ENCODE results near the gene SPATA9. TPM values are rescaled to one million over a fixed set of nuclear protein-coding genes. Genes with fewer than 3 reads are reported as not detected.

Gene SPATA9
- total RNA-seq, 1 experiment from 2014 or later = not detected

DNA sequence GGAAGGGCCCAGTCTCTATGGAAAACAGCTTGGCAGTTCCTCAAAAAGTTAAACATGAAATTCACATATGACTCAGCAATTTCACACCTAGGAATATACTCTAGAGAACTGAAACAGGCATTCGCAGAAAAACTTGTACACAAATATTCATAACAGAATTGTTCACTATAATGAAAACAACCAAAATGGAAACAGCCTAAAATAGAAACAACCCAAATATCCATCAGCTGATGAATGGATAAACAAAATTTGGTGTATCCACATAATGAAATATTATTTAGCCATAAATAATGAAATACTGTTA is 67.7 kb downstream of the SPATA9 start:
- H3K79me2 ChIP-seq (ENCODE audit: insufficient read depth, low read length) = no peaks in the 10 kb centered on the region
- no peak overlapping the region for H3T11ph ChIP-seq (ENCODE audit: low read length)
- no peak overlapping the region for H3K27ac ChIP-seq (ENCODE audit: insufficient read length, low read depth, low read length)
- no peak for DNase-seq
- H3K79me1 ChIP-seq (ENCODE audit: insufficient read depth, low read depth, low read length, poor library complexity, severe bottlenecking) = no peaks in the 10 kb centered on the region
- H3K14ac ChIP-seq (ENCODE audit: insufficient read depth, low read length) = no peak overlapping the region
- H2AK5ac ChIP-seq (ENCODE audit: insufficient read length, low read length) = no peak overlapping the region
- peaks cover 13 to 14% of the 10 kb centered on the region in 2 experiments for H3K9me3 Mint-ChIP-seq
- no peak overlapping the region for H2BK5ac ChIP-seq (ENCODE audit: insufficient read length, low read length)
- TF ChIP-seq, protein P1, sequence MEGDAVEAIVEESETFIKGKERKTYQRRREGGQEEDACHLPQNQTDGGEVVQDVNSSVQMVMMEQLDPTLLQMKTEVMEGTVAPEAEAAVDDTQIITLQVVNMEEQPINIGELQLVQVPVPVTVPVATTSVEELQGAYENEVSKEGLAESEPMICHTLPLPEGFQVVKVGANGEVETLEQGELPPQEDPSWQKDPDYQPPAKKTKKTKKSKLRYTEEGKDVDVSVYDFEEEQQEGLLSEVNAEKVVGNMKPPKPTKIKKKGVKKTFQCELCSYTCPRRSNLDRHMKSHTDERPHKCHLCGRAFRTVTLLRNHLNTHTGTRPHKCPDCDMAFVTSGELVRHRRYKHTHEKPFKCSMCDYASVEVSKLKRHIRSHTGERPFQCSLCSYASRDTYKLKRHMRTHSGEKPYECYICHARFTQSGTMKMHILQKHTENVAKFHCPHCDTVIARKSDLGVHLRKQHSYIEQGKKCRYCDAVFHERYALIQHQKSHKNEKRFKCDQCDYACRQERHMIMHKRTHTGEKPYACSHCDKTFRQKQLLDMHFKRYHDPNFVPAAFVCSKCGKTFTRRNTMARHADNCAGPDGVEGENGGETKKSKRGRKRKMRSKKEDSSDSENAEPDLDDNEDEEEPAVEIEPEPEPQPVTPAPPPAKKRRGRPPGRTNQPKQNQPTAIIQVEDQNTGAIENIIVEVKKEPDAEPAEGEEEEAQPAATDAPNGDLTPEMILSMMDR (conservative IDR thresholded peaks at IDR 0.05) = no peak
- H3K4me1 Mint-ChIP-seq = peaks cover 9 to 10% of the 10 kb centered on the region in 2 experiments
- H4K8ac ChIP-seq (replicated peaks; ENCODE audit: insufficient read length, low read depth, low read length) = no peak overlapping the region
- H2BK12ac ChIP-seq (ENCODE audit: insufficient read length, low read depth, low read length) = no peak overlapping the region
- no peak overlapping the region for H2AFZ ChIP-seq (ENCODE audit: low read length)
- H3K56ac ChIP-seq (ENCODE audit: insufficient read length, low read depth, low read length) = no peak overlapping the region
- H4K20me1 ChIP-seq (ENCODE audit: control insufficient read depth, insufficient read depth, insufficient read length) = no peaks in the 10 kb centered on the region
- WGBS (ENCODE audit: extremely low coverage, insufficient read length, low lambda C conversion rate) = no CpG with 5 or more reads among the region's 1 CpG
- peaks cover 4% of the 10 kb centered on the region for H3K23me2 ChIP-seq (ENCODE audit: insufficient read length, low read depth, low read length, poor library complexity, severe bottlenecking)
- no peak overlapping the region for H2BK20ac ChIP-seq (ENCODE audit: low read depth, low read length, poor library complexity, severe bottlenecking)
- no peak overlapping the region for H2BK15ac ChIP-seq (ENCODE audit: low read depth, low read length)
- H3K27me3 ChIP-seq (ENCODE audit: insufficient read depth, low read length) = peaks cover 15% of the 10 kb centered on the region
- no peak overlapping the region for H3K4me2 ChIP-seq (ENCODE audit: insufficient read depth, insufficient read length, low read length)
- H3K36me3 Mint-ChIP-seq (ENCODE audit: insufficient read depth in 1 of 3, low read depth in 3 of 3) = peaks cover 5 to 14% (median 5%) of the 10 kb centered on the region in 3 experiments; a peak in 5 of 7 replicates
- H3K4me1 ChIP-seq (ENCODE audit: insufficient read depth, low read length) = no peaks in the 10 kb centered on the region
- no peak overlapping the region for H3K4me3 Mint-ChIP-seq
- peaks cover 30% of the 10 kb centered on the region for H3K27me3 Mint-ChIP-seq (ENCODE audit: low read depth)
- H4K91ac ChIP-seq (ENCODE audit: insufficient read length, low read depth, low read length) = no peak overlapping the region
- H4K5ac ChIP-seq (ENCODE audit: insufficient read length, low read depth, low read length) = no peak overlapping the region
- H3K9ac ChIP-seq (ENCODE audit: extremely low read depth, insufficient read length, low read length) = no peak overlapping the region
- H3K4ac ChIP-seq (ENCODE audit: low read depth, low read length) = no peak overlapping the region
- H3K23ac ChIP-seq (ENCODE audit: insufficient read length, low read depth, low read length) = no peak overlapping the region
- no peak overlapping the region for H3K27ac Mint-ChIP-seq
- H3K9me3 ChIP-seq (ENCODE audit: control insufficient read depth, low read depth, low read length) = no peaks in the 10 kb centered on the region
- no peak overlapping the region for H2BK120ac ChIP-seq (ENCODE audit: low read depth, low read length, poor library complexity, severe bottlenecking)
- no peak overlapping the region for H3K18ac ChIP-seq (ENCODE audit: insufficient read length, low read depth, low read length)

Measured in H9 (cell line).